SK-N-SH treated with all-trans-retinoic acid at 6 μM for 48 hours (cell line): Measurements from ENCODE around the gene ZNF385B.

Source experiments
- ARNTL ChIP-seq: fragments of 450-650 bp; formaldehyde crosslinking; IDR thresholded peaks from 2 replicates; pipeline ENCODE4 v1.5.0; 2020; ENCODE audit warnings: low read depth, mild to moderate bottlenecking, moderate library complexity, borderline replicate concordance
- BACH2 ChIP-seq: fragments of 250-450 bp; sonication (Bioruptor Pico); IDR thresholded peaks from 2 replicates; pipeline ENCODE4 v1.9.0; 2021; ENCODE audit warnings: mild to moderate bottlenecking, borderline replicate concordance
- GLIS3 ChIP-seq: fragments of 250-450 bp; sonication (Bioruptor Pico); IDR thresholded peaks from 2 replicates; pipeline ENCODE4 v1.5.0; 2020; ENCODE audit warnings: mild to moderate bottlenecking, moderate library complexity
- ISL1 ChIP-seq: fragments of 250-450 bp; sonication (Bioruptor Pico); IDR thresholded peaks from 2 replicates; pipeline ENCODE4 v2.1.2; 2022; ENCODE audit warnings: mild to moderate bottlenecking, moderate library complexity
- OSR1 ChIP-seq: fragments of 250-450 bp; sonication (Bioruptor Pico); IDR thresholded peaks from 2 replicates; pipeline ENCODE4 v1.8.0; 2022; ENCODE audit warnings: moderate library complexity, mild to moderate bottlenecking, inconsistent platforms
- PATZ1 ChIP-seq: fragments of 250-450 bp; sonication (Bioruptor Pico); IDR thresholded peaks from 2 replicates; pipeline ENCODE4 v1.8.0; 2020; ENCODE audit warnings: mild to moderate bottlenecking, moderate library complexity, borderline replicate concordance
- PPARA ChIP-seq: fragments of 250-450 bp; sonication (Bioruptor Pico); IDR thresholded peaks from 2 replicates; pipeline ENCODE4 v1.5.0; 2020; ENCODE audit warnings: mild to moderate bottlenecking, borderline replicate concordance
- RARB ChIP-seq: fragments of 250-450 bp; sonication (Bioruptor Pico); IDR thresholded peaks from 2 replicates; pipeline ENCODE4 v1.8.0; 2021; ENCODE audit warnings: mild to moderate bottlenecking, moderate library complexity
- SNAI2 ChIP-seq: fragments of 250-450 bp; sonication (Bioruptor Pico); IDR thresholded peaks from 2 replicates; pipeline ENCODE4 v1.5.0; 2020; ENCODE audit warnings: mild to moderate bottlenecking, moderate library complexity
- ZC3H10 ChIP-seq: fragments of 250-450 bp; sonication (Bioruptor Pico); IDR thresholded peaks from 2 replicates; pipeline ENCODE4 v1.5.1; 2021; ENCODE audit warnings: mild to moderate bottlenecking, moderate library complexity
- ZFP3 ChIP-seq: fragments of 250-450 bp; sonication (Bioruptor Pico); IDR thresholded peaks from 2 replicates; pipeline ENCODE4 v1.5.0; 2020; ENCODE audit warnings: mild to moderate bottlenecking, moderate library complexity
- TF ChIP-seq, protein P1 (sequence below): fragments of 250-450 bp; sonication (Bioruptor Pico); IDR thresholded peaks from 2 replicates; pipeline ENCODE4 v1.5.1; 2021; ENCODE audit warnings: mild to moderate bottlenecking, moderate library complexity

DNA sequence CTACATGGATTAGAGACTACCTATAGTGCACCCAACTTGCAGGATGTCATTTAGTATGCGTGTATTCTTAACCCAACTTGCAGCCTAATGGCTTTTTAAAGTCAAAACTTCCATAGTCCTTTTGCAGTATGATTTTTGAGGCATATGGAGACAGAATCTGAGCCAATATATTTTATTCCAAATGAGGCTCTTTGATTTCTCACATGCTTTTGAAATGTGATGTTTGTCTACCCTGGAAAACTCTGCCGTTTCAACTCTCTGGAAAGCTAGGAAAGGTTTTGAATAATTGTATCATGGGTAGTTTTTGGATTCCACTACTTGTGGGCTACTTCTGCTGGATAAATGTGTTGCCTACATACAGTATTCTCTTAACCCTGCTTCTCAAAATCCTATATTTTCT, 206.6 kb downstream of the ZNF385B start:
- TF ChIP-seq ARNTL (CRISPR knock-in tag) = no peak
- TF ChIP-seq, protein P1, sequence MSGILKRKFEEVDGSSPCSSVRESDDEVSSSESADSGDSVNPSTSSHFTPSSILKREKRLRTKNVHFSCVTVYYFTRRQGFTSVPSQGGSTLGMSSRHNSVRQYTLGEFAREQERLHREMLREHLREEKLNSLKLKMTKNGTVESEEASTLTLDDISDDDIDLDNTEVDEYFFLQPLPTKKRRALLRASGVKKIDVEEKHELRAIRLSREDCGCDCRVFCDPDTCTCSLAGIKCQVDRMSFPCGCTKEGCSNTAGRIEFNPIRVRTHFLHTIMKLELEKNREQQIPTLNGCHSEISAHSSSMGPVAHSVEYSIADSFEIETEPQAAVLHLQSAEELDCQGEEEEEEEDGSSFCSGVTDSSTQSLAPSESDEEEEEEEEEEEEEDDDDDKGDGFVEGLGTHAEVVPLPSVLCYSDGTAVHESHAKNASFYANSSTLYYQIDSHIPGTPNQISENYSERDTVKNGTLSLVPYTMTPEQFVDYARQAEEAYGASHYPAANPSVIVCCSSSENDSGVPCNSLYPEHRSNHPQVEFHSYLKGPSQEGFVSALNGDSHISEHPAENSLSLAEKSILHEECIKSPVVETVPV (CRISPR knock-in tag) = no peak
- no peak for TF ChIP-seq SNAI2 (CRISPR knock-in tag)
- TF ChIP-seq PATZ1 (CRISPR knock-in tag) = no peak
- TF ChIP-seq ZFP3 (CRISPR knock-in tag) = no peak
- TF ChIP-seq GLIS3 (CRISPR knock-in tag) = no peak
- TF ChIP-seq PPARA (CRISPR knock-in tag) = no peak
- no peak for TF ChIP-seq ISL1 (CRISPR knock-in tag)
- no peak for TF ChIP-seq BACH2 (CRISPR knock-in tag)
- no peak for TF ChIP-seq OSR1
- no peak for TF ChIP-seq RARB (CRISPR knock-in tag)
- TF ChIP-seq ZC3H10 (CRISPR knock-in tag) = no peak
